Mononuclear cell (primary cell): ENCODE results near the gene PCNX4. TPM values are rescaled to one million over a fixed set of nuclear protein-coding genes. Genes with fewer than 3 reads are reported as not detected.

ENCODE experiments used
- H3K27me3 ChIP-seq: 2 replicates; pipeline ENCODE4 v1.6.0; 2011; ENCODE audit warnings: low read length, control low read depth; ENCODE audit not compliant: insufficient read depth
- H3K4me1 ChIP-seq: 2 replicates; pipeline ENCODE4 v1.5.1; 2011; ENCODE audit warnings: mild to moderate bottlenecking, low read length, control low read depth; ENCODE audit not compliant: insufficient read depth
- H3K4me3 ChIP-seq: 2 replicates; pipeline ENCODE4 v1.5.1; 2011; ENCODE audit warnings: mild to moderate bottlenecking, low read length, moderate library complexity
- H3K9me3 ChIP-seq: 2 replicates; pipeline ENCODE4 v1.5.1; 2011; ENCODE audit warnings: low read depth, mild to moderate bottlenecking, control low read depth, low read length
- total RNA-seq: library from RNA; depleted of rRNA; stranded (reverse); fragments of >200 nt; gene quantifications from one replicate; pipeline ENCODE4 v1.2.3, GENCODE V29; 2012

PCNX4 gene
- total RNA-seq, 1 donor: 21.8 TPM

GRCh38 chr14:60175255-60175902 lies 83.7 kb downstream of the PCNX4 start:
- Histone ChIP-seq H3K9me3 (no peaks in the 10 kb centered on the region), H3K27me3 (no peaks in the 10 kb centered on the region), H3K4me3 (no peak overlapping the region), H3K4me1 (no peaks in the 10 kb centered on the region)

GRCh38 chr14:60178164-60178563 lies 86.4 kb downstream of the PCNX4 start:
- H3K9me3 ChIP-seq: no peaks in the 10 kb centered on the region
- H3K4me1 ChIP-seq: peaks cover 2% of the 10 kb centered on the region
- H3K4me3 ChIP-seq: no peak overlapping the region
- no peaks in the 10 kb centered on the region for H3K27me3 ChIP-seq

GRCh38 chr14:60178820-60179219 lies 87.1 kb downstream of the PCNX4 start:
- H3K4me3 ChIP-seq: no peak overlapping the region

GRCh38 chr14:60179431-60179869 lies 87.7 kb downstream of the PCNX4 start:
- H3K27me3 ChIP-seq: no peaks in the 10 kb centered on the region
- peaks cover 12% of the 10 kb centered on the region for H3K4me1 ChIP-seq
- no peak overlapping the region for H3K4me3 ChIP-seq
- H3K9me3 ChIP-seq: no peaks in the 10 kb centered on the region

More at GRCh38 chr14:60178820-60179219, 87.1 kb downstream of the PCNX4 start:
- no peaks in the 10 kb centered on the region for H3K9me3 ChIP-seq
- no peaks in the 10 kb centered on the region for H3K27me3 ChIP-seq
- peaks cover 9% of the 10 kb centered on the region for H3K4me1 ChIP-seq

GRCh38 chr14:60183138-60183537 lies 91.4 kb downstream of the PCNX4 start:
- Histone ChIP-seq H3K9me3 (no peaks in the 10 kb centered on the region), H3K27me3 (no peaks in the 10 kb centered on the region), H3K4me1 (peaks cover 12% of the 10 kb centered on the region)

GRCh38 chr14:60183741-60184140 lies 92.0 kb downstream of the PCNX4 start:
- H3K27me3 ChIP-seq: no peaks in the 10 kb centered on the region

More at GRCh38 chr14:60183138-60183537, 91.4 kb downstream of the PCNX4 start:
- no peak overlapping the region for H3K4me3 ChIP-seq

GRCh38 chr14:60184146-60184904 lies 92.6 kb downstream of the PCNX4 start:
- H3K9me3 ChIP-seq: no peaks in the 10 kb centered on the region
- peaks cover 12% of the 10 kb centered on the region for H3K4me1 ChIP-seq
- H3K27me3 ChIP-seq: no peaks in the 10 kb centered on the region
- H3K4me3 ChIP-seq: peak overlapping the region; percentile 42

More at GRCh38 chr14:60183741-60184140, 92.0 kb downstream of the PCNX4 start:
- H3K4me3 ChIP-seq: peak overlapping the region; percentile 42
- H3K4me1 ChIP-seq: peaks cover 12% of the 10 kb centered on the region
- no peaks in the 10 kb centered on the region for H3K9me3 ChIP-seq

GRCh38 chr14:60184905-60185555 lies 93.3 kb downstream of the PCNX4 start:
- Histone ChIP-seq H3K4me1 (peaks cover 12% of the 10 kb centered on the region), H3K9me3 (no peaks in the 10 kb centered on the region), H3K4me3 (no peak overlapping the region), H3K27me3 (no peaks in the 10 kb centered on the region)

- Histone ChIP-seq H3K4me3 (no peak overlapping the region), H3K4me1 (peaks cover 10% of the 10 kb centered on the region), H3K27me3 (peaks cover 7% of the 10 kb centered on the region), H3K9me3 (no peaks in the 10 kb centered on the region)
Measured at GRCh38 chr14:60188115-60188514, 96.4 kb downstream of the PCNX4 start.

- peaks cover 4% of the 10 kb centered on the region for H3K4me1 ChIP-seq
- H3K27me3 ChIP-seq: peaks cover 7% of the 10 kb centered on the region
- no peak overlapping the region for H3K4me3 ChIP-seq
- H3K9me3 ChIP-seq: no peaks in the 10 kb centered on the region
Measured at GRCh38 chr14:60188696-60189095, 97.0 kb downstream of the PCNX4 start.

- Histone ChIP-seq H3K9me3 (no peaks in the 10 kb centered on the region), H3K4me3 (no peak overlapping the region), H3K4me1 (no peaks in the 10 kb centered on the region), H3K27me3 (peaks cover 7% of the 10 kb centered on the region)
Measured at GRCh38 chr14:60189923-60190840, 98.5 kb downstream of the PCNX4 start.

- no peak overlapping the region for H3K4me3 ChIP-seq
- no peaks in the 10 kb centered on the region for H3K9me3 ChIP-seq
- peaks cover 7% of the 10 kb centered on the region for H3K27me3 ChIP-seq
- peaks cover 6% of the 10 kb centered on the region for H3K4me1 ChIP-seq
Measured at GRCh38 chr14:60195179-60195810, 103.6 kb downstream of the PCNX4 start.

- H3K9me3 ChIP-seq: no peaks in the 10 kb centered on the region
- no peak overlapping the region for H3K4me3 ChIP-seq
- H3K4me1 ChIP-seq: peaks cover 6% of the 10 kb centered on the region
- peaks cover 7% of the 10 kb centered on the region for H3K27me3 ChIP-seq
Measured at GRCh38 chr14:60196291-60196690, 104.6 kb downstream of the PCNX4 start.
